22Rv1 (cell line): ENCODE results near the gene PRKAR1B.

ENCODE experiments used
- CTCF ChIP-seq: fragments of 450-650 bp; IDR thresholded peaks from 2 replicates; pipeline ENCODE4 v1.5.1; 2017; ENCODE audit warnings: mild to moderate bottlenecking
- ZFX ChIP-seq: fragments of 450-650 bp; IDR thresholded peaks from 2 replicates; pipeline ENCODE4 v1.6.1; 2017; ENCODE audit warnings: antibody characterized with exemption, borderline replicate concordance

GRCh38 chr7:730501-731439, 3.7 kb upstream of the PRKAR1B start:
- no peak for TF ChIP-seq CTCF
- TF ChIP-seq ZFX, result no peak
